Liver (tissue), 3 donors: ENCODE results near the gene S100A2.

ENCODE experiments used
- FOXA1 ChIP-seq: IDR thresholded peaks from 2 replicates; pipeline ENCODE4 v1.6.1; 2016; ENCODE audit warnings: antibody characterized with exemption
- GABPA ChIP-seq, 2 donors: IDR thresholded peaks in 1 of 2; conservative IDR thresholded peaks in 1 of 2; 2 replicates each; pipeline ENCODE4 v1.6.1; 2016; ENCODE audit warnings: antibody characterized with exemption in 2 of 2, mild to moderate bottlenecking in 1 of 2, moderate library complexity in 1 of 2
- HNF4G ChIP-seq: IDR thresholded peaks from 2 replicates; pipeline ENCODE4 v1.6.1; 2016; ENCODE audit warnings: antibody characterized with exemption
- RAD21 ChIP-seq, 2 donors: IDR thresholded peaks; 2 replicates each; pipeline ENCODE4 v1.6.1; 2016; ENCODE audit warnings: antibody characterized with exemption in 2 of 2, mild to moderate bottlenecking in 2 of 2
- SP1 ChIP-seq: IDR thresholded peaks from 2 replicates; pipeline ENCODE4 v1.6.1; 2018; ENCODE audit warnings: antibody characterized with exemption, mild to moderate bottlenecking
- TAF1 ChIP-seq: conservative IDR thresholded peaks from 2 replicates; pipeline ENCODE4 v1.6.1; 2016; ENCODE audit warnings: antibody characterized with exemption, mild to moderate bottlenecking
- YY1 ChIP-seq: IDR thresholded peaks from 2 replicates; pipeline ENCODE4 v1.6.1; 2016; ENCODE audit warnings: antibody characterized with exemption, mild to moderate bottlenecking
- TF ChIP-seq, protein P1 (sequence below): fragments of 150-350 bp; IDR thresholded peaks from 2 replicates; pipeline ENCODE4 v1.5.1; 2017; ENCODE audit warnings: improper control_type of control experiment, low read depth, low read length; ENCODE audit not compliant: missing input control
- TF ChIP-seq, protein P2 (sequence below): IDR thresholded peaks from 2 replicates; pipeline ENCODE4 v1.6.1; 2016; ENCODE audit warnings: antibody characterized with exemption, mild to moderate bottlenecking
- TF ChIP-seq, protein P3 (sequence below): IDR thresholded peaks from 2 replicates; pipeline ENCODE4 v1.6.1; 2016; ENCODE audit warnings: antibody characterized with exemption
- TF ChIP-seq, protein P4 (sequence below): IDR thresholded peaks from 2 replicates; pipeline ENCODE4 v1.6.1; 2016; ENCODE audit warnings: antibody characterized with exemption
- TF ChIP-seq, protein P5 (sequence below): IDR thresholded peaks from 2 replicates; pipeline ENCODE4 v1.6.1; 2016; ENCODE audit warnings: antibody characterized with exemption
- donor health status: healthy.
- donor health status: healthy.

DNA sequence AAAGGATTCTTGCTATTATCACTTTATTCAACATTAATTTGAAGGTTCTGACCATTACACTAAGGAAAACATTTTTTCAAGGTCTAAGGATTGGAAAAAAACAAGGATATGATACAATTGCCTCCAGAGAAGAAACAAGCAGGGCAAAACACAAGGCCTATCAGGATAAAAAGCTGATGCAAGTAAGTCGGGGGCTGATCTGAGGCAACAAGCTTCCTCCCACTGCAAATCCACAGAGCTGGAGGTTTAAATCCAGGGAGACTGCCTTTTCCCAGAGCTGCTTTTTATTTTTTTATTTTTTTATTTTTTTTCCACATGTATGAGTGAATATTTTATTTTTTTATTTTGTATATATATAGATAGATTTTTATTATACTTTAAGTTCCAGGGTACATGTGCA lies 19.4 kb upstream of the S100A2 start:
- TF ChIP-seq YY1 (no peak), RAD21 (IDR thresholded peaks at IDR 0.05) (no peak), TAF1 (no peak), SP1 (no peak), HNF4G (no peak), FOXA1 (no peak), GABPA (IDR thresholded peaks at IDR 0.05 in 1 of 2, conservative IDR thresholded peaks at IDR 0.05 in 1 of 2) (no peak)
- TF ChIP-seq, protein P1, sequence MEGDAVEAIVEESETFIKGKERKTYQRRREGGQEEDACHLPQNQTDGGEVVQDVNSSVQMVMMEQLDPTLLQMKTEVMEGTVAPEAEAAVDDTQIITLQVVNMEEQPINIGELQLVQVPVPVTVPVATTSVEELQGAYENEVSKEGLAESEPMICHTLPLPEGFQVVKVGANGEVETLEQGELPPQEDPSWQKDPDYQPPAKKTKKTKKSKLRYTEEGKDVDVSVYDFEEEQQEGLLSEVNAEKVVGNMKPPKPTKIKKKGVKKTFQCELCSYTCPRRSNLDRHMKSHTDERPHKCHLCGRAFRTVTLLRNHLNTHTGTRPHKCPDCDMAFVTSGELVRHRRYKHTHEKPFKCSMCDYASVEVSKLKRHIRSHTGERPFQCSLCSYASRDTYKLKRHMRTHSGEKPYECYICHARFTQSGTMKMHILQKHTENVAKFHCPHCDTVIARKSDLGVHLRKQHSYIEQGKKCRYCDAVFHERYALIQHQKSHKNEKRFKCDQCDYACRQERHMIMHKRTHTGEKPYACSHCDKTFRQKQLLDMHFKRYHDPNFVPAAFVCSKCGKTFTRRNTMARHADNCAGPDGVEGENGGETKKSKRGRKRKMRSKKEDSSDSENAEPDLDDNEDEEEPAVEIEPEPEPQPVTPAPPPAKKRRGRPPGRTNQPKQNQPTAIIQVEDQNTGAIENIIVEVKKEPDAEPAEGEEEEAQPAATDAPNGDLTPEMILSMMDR = no peak
- TF ChIP-seq, protein P2, sequence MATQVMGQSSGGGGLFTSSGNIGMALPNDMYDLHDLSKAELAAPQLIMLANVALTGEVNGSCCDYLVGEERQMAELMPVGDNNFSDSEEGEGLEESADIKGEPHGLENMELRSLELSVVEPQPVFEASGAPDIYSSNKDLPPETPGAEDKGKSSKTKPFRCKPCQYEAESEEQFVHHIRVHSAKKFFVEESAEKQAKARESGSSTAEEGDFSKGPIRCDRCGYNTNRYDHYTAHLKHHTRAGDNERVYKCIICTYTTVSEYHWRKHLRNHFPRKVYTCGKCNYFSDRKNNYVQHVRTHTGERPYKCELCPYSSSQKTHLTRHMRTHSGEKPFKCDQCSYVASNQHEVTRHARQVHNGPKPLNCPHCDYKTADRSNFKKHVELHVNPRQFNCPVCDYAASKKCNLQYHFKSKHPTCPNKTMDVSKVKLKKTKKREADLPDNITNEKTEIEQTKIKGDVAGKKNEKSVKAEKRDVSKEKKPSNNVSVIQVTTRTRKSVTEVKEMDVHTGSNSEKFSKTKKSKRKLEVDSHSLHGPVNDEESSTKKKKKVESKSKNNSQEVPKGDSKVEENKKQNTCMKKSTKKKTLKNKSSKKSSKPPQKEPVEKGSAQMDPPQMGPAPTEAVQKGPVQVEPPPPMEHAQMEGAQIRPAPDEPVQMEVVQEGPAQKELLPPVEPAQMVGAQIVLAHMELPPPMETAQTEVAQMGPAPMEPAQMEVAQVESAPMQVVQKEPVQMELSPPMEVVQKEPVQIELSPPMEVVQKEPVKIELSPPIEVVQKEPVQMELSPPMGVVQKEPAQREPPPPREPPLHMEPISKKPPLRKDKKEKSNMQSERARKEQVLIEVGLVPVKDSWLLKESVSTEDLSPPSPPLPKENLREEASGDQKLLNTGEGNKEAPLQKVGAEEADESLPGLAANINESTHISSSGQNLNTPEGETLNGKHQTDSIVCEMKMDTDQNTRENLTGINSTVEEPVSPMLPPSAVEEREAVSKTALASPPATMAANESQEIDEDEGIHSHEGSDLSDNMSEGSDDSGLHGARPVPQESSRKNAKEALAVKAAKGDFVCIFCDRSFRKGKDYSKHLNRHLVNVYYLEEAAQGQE = no peak
- TF ChIP-seq, protein P3, sequence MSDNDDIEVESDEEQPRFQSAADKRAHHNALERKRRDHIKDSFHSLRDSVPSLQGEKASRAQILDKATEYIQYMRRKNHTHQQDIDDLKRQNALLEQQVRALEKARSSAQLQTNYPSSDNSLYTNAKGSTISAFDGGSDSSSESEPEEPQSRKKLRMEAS = no peak
- TF ChIP-seq, protein P4, sequence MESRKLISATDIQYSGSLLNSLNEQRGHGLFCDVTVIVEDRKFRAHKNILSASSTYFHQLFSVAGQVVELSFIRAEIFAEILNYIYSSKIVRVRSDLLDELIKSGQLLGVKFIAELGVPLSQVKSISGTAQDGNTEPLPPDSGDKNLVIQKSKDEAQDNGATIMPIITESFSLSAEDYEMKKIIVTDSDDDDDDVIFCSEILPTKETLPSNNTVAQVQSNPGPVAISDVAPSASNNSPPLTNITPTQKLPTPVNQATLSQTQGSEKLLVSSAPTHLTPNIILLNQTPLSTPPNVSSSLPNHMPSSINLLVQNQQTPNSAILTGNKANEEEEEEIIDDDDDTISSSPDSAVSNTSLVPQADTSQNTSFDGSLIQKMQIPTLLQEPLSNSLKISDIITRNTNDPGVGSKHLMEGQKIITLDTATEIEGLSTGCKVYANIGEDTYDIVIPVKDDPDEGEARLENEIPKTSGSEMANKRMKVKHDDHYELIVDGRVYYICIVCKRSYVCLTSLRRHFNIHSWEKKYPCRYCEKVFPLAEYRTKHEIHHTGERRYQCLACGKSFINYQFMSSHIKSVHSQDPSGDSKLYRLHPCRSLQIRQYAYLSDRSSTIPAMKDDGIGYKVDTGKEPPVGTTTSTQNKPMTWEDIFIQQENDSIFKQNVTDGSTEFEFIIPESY = no peak
- TF ChIP-seq, protein P5, sequence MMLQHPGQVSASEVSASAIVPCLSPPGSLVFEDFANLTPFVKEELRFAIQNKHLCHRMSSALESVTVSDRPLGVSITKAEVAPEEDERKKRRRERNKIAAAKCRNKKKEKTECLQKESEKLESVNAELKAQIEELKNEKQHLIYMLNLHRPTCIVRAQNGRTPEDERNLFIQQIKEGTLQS = no peak
